ENCODE data around the gene HAGH. TPM values are rescaled to one million over a fixed set of nuclear protein-coding genes. Genes with fewer than 3 reads are reported as not detected.
"Not testable (repeated sequence)": the region's sequence is repeated elsewhere in the genome, so short reads cannot be mapped to it uniquely, and the experiment has no call there.

The HAGH gene
- 98.4 TPM for polyA plus RNA-seq (2012; ENCODE audit: insufficient read depth, insufficient read length)

- peak within 1 kb of the TSS; percentile 96 for H3K4me3 ChIP-seq (ENCODE audit: low read length)
- DNase-seq (ENCODE audit: low read depth, low spot score): peak; percentile 87
Measured at GRCh38 chr16:1826691-1827573, at the start of gene HAGH, which contains the start of gene FAHD1. HAGH (minus strand) TSS chr16:1826825; CDS start chr16:1826787, 38 bp downstream. FAHD1 (plus strand) TSS chr16:1827206; CDS start chr16:1827239, 33 bp downstream.

GRCh38 chr16:1876066-1876465, 49.4 kb upstream of the HAGH start:
- DNase-seq (ENCODE audit: low read depth, low spot score); H3K4me3 ChIP-seq (ENCODE audit: low read length): not testable (repeated sequence)

GRCh38 chr16:1874854-1875253, 48.2 kb upstream of the HAGH start:
- DNase-seq (ENCODE audit: low read depth, low spot score): no peak
- no peak overlapping the region for H3K4me3 ChIP-seq (ENCODE audit: low read length)

GRCh38 chr16:1871974-1872635, 45.5 kb upstream of the HAGH start, which contains the start of gene MEIOB:
MEIOB (minus strand) TSS chr16:1872164; CDS start chr16:1868175, 3,989 bp downstream.
- no peak for DNase-seq (ENCODE audit: low read depth, low spot score)
- no peak within 1 kb of the TSS for H3K4me3 ChIP-seq (ENCODE audit: low read length)

- DNase-seq (ENCODE audit: low read depth, low spot score): no peak
- H3K4me3 ChIP-seq (ENCODE audit: low read length): no peak overlapping the region
Measured at GRCh38 chr16:1870365-1871082, 43.9 kb upstream of the HAGH start.

GRCh38 chr16:1865902-1866690, 39.5 kb upstream of the HAGH start:
- H3K4me3 ChIP-seq (ENCODE audit: low read length): no peak overlapping the region
- no peak for DNase-seq (ENCODE audit: low read depth, low spot score)

- H3K4me3 ChIP-seq (ENCODE audit: low read length): no peak overlapping the region
- peak; percentile 32 for DNase-seq (ENCODE audit: low read depth, low spot score)
Measured at GRCh38 chr16:1863681-1864460, 37.2 kb upstream of the HAGH start.

- H3K4me3 ChIP-seq (ENCODE audit: low read length): no peak overlapping the region
- DNase-seq (ENCODE audit: low read depth, low spot score): no peak
Measured at GRCh38 chr16:1862394-1862793, 35.8 kb upstream of the HAGH start.

- no peak overlapping the region for H3K4me3 ChIP-seq (ENCODE audit: low read length)
Measured at GRCh38 chr16:1861730-1862129, 35.1 kb upstream of the HAGH start.

GRCh38 chr16:1859650-1860049, 33.0 kb upstream of the HAGH start:
- no peak for DNase-seq (ENCODE audit: low read depth, low spot score)
- H3K4me3 ChIP-seq (ENCODE audit: low read length): no peak overlapping the region

More at GRCh38 chr16:1861730-1862129, 35.1 kb upstream of the HAGH start:
- no peak for DNase-seq (ENCODE audit: low read depth, low spot score)

- no peak overlapping the region for H3K4me3 ChIP-seq (ENCODE audit: low read length)
- no peak for DNase-seq (ENCODE audit: low read depth, low spot score)
Measured at GRCh38 chr16:1858189-1858865, 31.7 kb upstream of the HAGH start.

- H3K4me3 ChIP-seq (ENCODE audit: low read length): no peak overlapping the region
- no peak for DNase-seq (ENCODE audit: low read depth, low spot score)
Measured at GRCh38 chr16:1857433-1858097, 30.9 kb upstream of the HAGH start.

- H3K4me3 ChIP-seq (ENCODE audit: low read length): no peak overlapping the region
- no peak for DNase-seq (ENCODE audit: low read depth, low spot score)
Measured at GRCh38 chr16:1851793-1852192, 25.2 kb upstream of the HAGH start.

GRCh38 chr16:1850981-1851380, 24.4 kb upstream of the HAGH start:
- H3K4me3 ChIP-seq (ENCODE audit: low read length): no peak overlapping the region
- no peak for DNase-seq (ENCODE audit: low read depth, low spot score)

GRCh38 chr16:1846416-1846815, 19.8 kb upstream of the HAGH start:
- H3K4me3 ChIP-seq (ENCODE audit: low read length): no peak overlapping the region
- no peak for DNase-seq (ENCODE audit: low read depth, low spot score)

- DNase-seq (ENCODE audit: low read depth, low spot score): no peak
- H3K4me3 ChIP-seq (ENCODE audit: low read length): no peak overlapping the region
Measured at GRCh38 chr16:1845985-1846384, 19.4 kb upstream of the HAGH start.

- no peak for DNase-seq (ENCODE audit: low read depth, low spot score)
- no peak overlapping the region for H3K4me3 ChIP-seq (ENCODE audit: low read length)
Measured at GRCh38 chr16:1839554-1839953, 12.9 kb upstream of the HAGH start.

All from Jurkat, Clone E6-1 (cell line).